ENCODE results near the gene ERP44. TPM values are rescaled to one million over a fixed set of nuclear protein-coding genes. Genes with fewer than 3 reads are reported as not detected.

ERP44 gene
- total RNA-seq, 1 experiment from 2014 or later: 9.4 TPM

GRCh38 chr9:100014846-100015245, 84.0 kb downstream of the ERP44 start:
- no TSS peak for BruUV-seq (replicated peaks)
- ChIA-PET RAD21 (ENCODE audit: low non-redundant PET in 1 of 2, low total read pairs in 2 of 2, uncharacterized antibody in 2 of 2, unreplicated experiment in 2 of 2) (no interaction called here), CTCF (no interaction called here)

More at GRCh38 chr9:100014846-100015245, 84.0 kb downstream of the ERP44 start:
- DNase-seq (ENCODE audit: low read depth, low spot score) (no peak), ATAC-seq (no peak)
- no peak overlapping the region for H3K4me2 ChIP-seq (ENCODE audit: low read length)
- no peak overlapping the region for H2AFZ ChIP-seq (ENCODE audit: low read depth, low read length, poor library complexity, severe bottlenecking)
- no peak overlapping the region for H3K4me3 ChIP-seq (replicated peaks in 1 of 2; ENCODE audit: low read depth in 1 of 2, low read length in 2 of 2)
- no peaks in the 10 kb centered on the region for H3K4me1 ChIP-seq (ENCODE audit: control insufficient read depth in 1 of 2, insufficient read depth in 2 of 2, low read length in 2 of 2)
- H3K9ac ChIP-seq (ENCODE audit: low read length): no peak overlapping the region
- intact Hi-C loops (cut with micrococcal nuclease): loop anchor here (10.0 kb wide), 1 partner anchor 830 kb away; no protein-coding TSS in a partner anchor
- TF ChIP-seq ZBTB33 (IDR thresholded peaks at IDR 0.05; ENCODE audit: extremely low read depth, insufficient replicate concordance, low read length): no peak
- no peak for TF ChIP-seq ZNF274 (IDR thresholded peaks at IDR 0.05; ENCODE audit: low read depth, low read length)
- no peak for TF ChIP-seq CBX3 (IDR thresholded peaks at IDR 0.05; ENCODE audit: low read depth)
- TF ChIP-seq EZH2 (IDR thresholded peaks at IDR 0.05): no peak
- no peak for TF ChIP-seq CEBPB (IDR thresholded peaks at IDR 0.05; ENCODE audit: low read depth)
- no peak for TF ChIP-seq REST (IDR thresholded peaks at IDR 0.05; ENCODE audit: low read depth)
- no peak for TF ChIP-seq SIN3A (IDR thresholded peaks at IDR 0.05; ENCODE audit: low read depth)
- no peak for TF ChIP-seq MAX (IDR thresholded peaks at IDR 0.05)
- no peak for TF ChIP-seq TCF7L2 (IDR thresholded peaks at IDR 0.05; ENCODE audit: borderline replicate concordance, extremely low read depth, insufficient read depth, insufficient read length)
- no peak for TF ChIP-seq ZFX (IDR thresholded peaks at IDR 0.05)
- no peak for TF ChIP-seq CTCF (IDR thresholded peaks at IDR 0.05 in 2 of 3, conservative IDR thresholded peaks at IDR 0.05 in 1 of 3; ENCODE audit: borderline replicate concordance in 1 of 3, insufficient read depth in 1 of 3, low read depth in 2 of 3, low read length in 2 of 3)
- no peak for TF ChIP-seq POLR2AphosphoS5 (IDR thresholded peaks at IDR 0.05; ENCODE audit: low read depth, low read length)
- no peak for TF ChIP-seq ATF3 (IDR thresholded peaks at IDR 0.05)
- no peak for TF ChIP-seq RAD21 (IDR thresholded peaks at IDR 0.05; ENCODE audit: low read depth)
- TF ChIP-seq ELF1 (IDR thresholded peaks at IDR 0.05; ENCODE audit: borderline replicate concordance, low read depth): no peak
- no peak for TF ChIP-seq SRF (IDR thresholded peaks at IDR 0.05; ENCODE audit: low read depth)
- H3K9me2 ChIP-seq (ENCODE audit: insufficient read depth): no peaks in the 10 kb centered on the region
- no peaks in the 10 kb centered on the region for H3K27me3 ChIP-seq (ENCODE audit: insufficient read depth, low read length)
- POLR2A ChIA-PET: no interaction called here
- no peaks in the 10 kb centered on the region for H3K9me3 ChIP-seq (ENCODE audit: control insufficient read depth in 1 of 2, insufficient read depth in 1 of 2, low read depth in 1 of 2, low read length in 2 of 2)
- no peak overlapping the region for H3K27ac ChIP-seq (ENCODE audit: low read depth, low read length)
- peaks cover 0 to 2% of the 10 kb centered on the region in 2 experiments; a peak in 1 of 4 replicates for H3K36me3 ChIP-seq (ENCODE audit: control insufficient read depth in 1 of 2, insufficient read depth in 2 of 2, low read length in 2 of 2)
- H4K20me1 ChIP-seq (ENCODE audit: insufficient read depth): no peaks in the 10 kb centered on the region
- H3K79me2 ChIP-seq (ENCODE audit: insufficient read depth, low read length): no peaks in the 10 kb centered on the region; the same call in 1 of the 2 replicates

Data from HCT116 (cell line).